OCI-LY1 (cell line): ENCODE results near the gene TSNAX.
"Not testable (repeated sequence)": the region's sequence is repeated elsewhere in the genome, so short reads cannot be mapped to it uniquely, and the experiment has no call there.

Experiments
- EZH2 ChIP-seq: fragments of 200-600 bp; sonication (generic), shearing (Covaris generic); IDR thresholded peaks from 2 replicates; pipeline ENCODE4 v1.8.0; 2017; ENCODE audit warnings: borderline replicate concordance, mixed run types, mild to moderate bottlenecking, antibody characterized with exemption, low read length, moderate library complexity, mixed read lengths
- TF ChIP-seq, protein P1 (sequence below): fragments of 200-600 bp; sonication (generic), shearing (Covaris generic); IDR thresholded peaks from 2 replicates; pipeline ENCODE4 v1.5.1; 2017; ENCODE audit warnings: mild to moderate bottlenecking, antibody characterized with exemption, low read length, moderate library complexity, mixed read lengths

DNA sequence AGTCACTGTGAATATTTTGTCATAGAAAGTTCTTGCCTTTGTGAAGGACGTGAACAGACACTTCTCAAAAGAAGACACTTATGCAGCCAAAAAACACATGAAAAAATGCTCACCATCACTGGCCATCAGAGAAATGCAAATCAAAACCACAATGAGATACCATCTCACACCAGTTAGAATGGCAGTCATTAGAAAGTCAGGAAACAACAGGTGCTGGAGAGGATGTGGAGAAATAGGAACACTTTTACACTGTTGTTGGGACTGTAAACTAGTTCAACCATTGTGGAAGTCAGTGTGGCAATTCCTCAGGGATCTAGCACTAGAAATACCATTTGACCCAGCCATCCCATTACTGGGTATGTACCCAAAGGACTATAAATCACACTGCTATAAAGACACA is 64.8 kb downstream of the TSNAX start:
- TF ChIP-seq, protein P1, sequence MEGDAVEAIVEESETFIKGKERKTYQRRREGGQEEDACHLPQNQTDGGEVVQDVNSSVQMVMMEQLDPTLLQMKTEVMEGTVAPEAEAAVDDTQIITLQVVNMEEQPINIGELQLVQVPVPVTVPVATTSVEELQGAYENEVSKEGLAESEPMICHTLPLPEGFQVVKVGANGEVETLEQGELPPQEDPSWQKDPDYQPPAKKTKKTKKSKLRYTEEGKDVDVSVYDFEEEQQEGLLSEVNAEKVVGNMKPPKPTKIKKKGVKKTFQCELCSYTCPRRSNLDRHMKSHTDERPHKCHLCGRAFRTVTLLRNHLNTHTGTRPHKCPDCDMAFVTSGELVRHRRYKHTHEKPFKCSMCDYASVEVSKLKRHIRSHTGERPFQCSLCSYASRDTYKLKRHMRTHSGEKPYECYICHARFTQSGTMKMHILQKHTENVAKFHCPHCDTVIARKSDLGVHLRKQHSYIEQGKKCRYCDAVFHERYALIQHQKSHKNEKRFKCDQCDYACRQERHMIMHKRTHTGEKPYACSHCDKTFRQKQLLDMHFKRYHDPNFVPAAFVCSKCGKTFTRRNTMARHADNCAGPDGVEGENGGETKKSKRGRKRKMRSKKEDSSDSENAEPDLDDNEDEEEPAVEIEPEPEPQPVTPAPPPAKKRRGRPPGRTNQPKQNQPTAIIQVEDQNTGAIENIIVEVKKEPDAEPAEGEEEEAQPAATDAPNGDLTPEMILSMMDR = not testable (repeated sequence)
- not testable (repeated sequence) for TF ChIP-seq EZH2
